HFF-Myc (cell line): Measurements from ENCODE around the gene NCKAP5.

Source experiments
- DNase-seq: peaks from one replicate; pipeline ENCODE4 v3.0.0-alpha.2; 2011; ENCODE audit warnings: low read depth; ENCODE audit errors: extremely low read depth
- H3K4me3 ChIP-seq: replicated peaks from 2 replicates; pipeline ENCODE4 v1.5.1; 2011; ENCODE audit warnings: low read depth, mild to moderate bottlenecking, control low read depth, low read length
- TF ChIP-seq, protein P1 (sequence below): IDR thresholded peaks from 2 replicates; pipeline ENCODE4 v1.5.1; 2012; ENCODE audit warnings: mild to moderate bottlenecking, low read depth, low read length, control low read depth; ENCODE audit errors: missing control alignments

NCKAP5 gene

DNA sequence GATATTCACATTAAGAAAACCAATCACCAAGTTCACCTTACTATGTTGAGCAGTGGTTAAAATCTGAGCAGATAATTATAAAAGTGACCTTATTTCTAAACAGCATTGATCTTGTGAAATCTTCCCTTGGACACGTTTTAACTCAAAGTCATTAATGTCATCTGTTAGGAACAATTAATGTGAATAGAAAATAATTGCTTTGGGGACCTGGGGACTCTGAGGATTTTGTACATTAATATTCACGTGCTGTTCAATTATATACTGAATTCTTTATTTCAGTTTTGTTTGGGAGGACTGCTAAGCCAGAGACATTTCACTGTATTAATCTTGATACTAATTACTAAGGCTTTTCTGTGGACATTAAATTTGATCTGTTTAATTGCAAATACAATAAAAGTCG lies 771.2 kb downstream of the NCKAP5 start:
- H3K4me3 ChIP-seq: no peak overlapping the region
- no peak for DNase-seq
- TF ChIP-seq, protein P1, sequence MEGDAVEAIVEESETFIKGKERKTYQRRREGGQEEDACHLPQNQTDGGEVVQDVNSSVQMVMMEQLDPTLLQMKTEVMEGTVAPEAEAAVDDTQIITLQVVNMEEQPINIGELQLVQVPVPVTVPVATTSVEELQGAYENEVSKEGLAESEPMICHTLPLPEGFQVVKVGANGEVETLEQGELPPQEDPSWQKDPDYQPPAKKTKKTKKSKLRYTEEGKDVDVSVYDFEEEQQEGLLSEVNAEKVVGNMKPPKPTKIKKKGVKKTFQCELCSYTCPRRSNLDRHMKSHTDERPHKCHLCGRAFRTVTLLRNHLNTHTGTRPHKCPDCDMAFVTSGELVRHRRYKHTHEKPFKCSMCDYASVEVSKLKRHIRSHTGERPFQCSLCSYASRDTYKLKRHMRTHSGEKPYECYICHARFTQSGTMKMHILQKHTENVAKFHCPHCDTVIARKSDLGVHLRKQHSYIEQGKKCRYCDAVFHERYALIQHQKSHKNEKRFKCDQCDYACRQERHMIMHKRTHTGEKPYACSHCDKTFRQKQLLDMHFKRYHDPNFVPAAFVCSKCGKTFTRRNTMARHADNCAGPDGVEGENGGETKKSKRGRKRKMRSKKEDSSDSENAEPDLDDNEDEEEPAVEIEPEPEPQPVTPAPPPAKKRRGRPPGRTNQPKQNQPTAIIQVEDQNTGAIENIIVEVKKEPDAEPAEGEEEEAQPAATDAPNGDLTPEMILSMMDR: no peak

DNA sequence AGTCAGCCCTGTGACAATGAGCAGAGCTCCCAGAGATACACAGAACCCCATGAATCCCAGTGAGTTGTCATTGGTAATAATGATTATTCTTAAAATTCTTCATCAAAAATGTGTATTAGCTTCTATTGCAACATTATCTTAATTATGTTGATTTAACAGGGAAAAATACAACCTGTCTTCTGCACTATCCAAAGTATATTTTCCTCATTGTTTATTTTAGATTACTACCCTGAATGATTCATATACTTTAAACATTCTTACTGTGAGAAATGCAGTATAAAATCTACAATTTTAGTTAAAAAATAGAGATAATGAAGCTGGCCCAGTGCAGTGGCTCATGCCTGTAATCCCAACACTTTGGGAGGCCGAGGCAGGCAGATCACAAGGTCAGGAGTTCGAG lies 773.0 kb downstream of the NCKAP5 start:
- TF ChIP-seq, protein P1: no peak
- DNase-seq: no peak
- H3K4me3 ChIP-seq: no peak overlapping the region

DNA sequence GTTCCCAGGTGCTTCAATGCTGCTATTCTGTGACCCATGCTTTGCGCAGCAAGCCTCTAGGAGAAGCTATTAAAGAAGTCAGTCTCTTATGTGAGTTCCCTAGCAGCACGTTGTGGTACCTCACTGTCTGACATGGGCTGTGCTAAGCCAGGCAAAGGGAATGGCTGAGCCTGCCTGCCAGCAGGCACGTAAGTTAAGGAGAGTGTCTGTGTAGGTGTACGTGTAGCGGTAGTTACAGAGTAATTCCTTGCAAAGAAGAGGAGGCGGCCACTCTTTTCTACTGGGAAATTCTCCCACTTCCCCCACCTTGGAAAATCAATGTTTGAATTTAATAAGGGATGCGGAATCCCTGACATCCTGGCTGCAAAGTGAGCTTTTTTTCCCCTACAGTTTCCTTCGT lies 774.7 kb downstream of the NCKAP5 start:
- TF ChIP-seq, protein P1: no peak
- no peak for DNase-seq
- H3K4me3 ChIP-seq: no peak overlapping the region

DNA sequence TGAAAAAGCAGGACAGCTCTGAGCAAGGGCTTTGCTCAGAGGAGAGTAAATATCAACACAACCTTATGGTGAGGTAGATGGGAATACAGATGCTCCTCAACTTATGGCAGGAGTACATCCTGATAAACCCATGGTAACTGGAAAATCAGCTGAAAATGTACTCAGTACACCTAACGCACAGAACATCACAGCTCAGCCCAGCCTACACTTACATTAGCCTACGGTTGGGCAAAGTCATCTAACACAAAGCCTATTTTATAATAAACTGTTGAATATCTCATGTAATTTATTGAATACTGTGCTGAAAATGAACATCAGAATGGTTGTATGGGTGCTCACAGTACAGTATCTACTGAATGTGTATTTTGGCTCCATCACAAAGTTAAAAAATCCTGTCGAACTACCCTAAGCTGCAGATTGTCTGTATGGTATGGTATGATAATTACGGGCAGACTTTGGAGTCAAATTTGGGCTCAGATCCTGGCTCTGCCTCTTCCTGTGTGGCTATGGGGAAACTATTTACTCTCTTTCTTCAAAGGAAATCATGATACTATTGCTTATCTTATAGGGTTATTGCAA lies 778.0 kb downstream of the NCKAP5 start:
- no peak overlapping the region for H3K4me3 ChIP-seq
- no peak for DNase-seq
- TF ChIP-seq, protein P1: no peak

DNA sequence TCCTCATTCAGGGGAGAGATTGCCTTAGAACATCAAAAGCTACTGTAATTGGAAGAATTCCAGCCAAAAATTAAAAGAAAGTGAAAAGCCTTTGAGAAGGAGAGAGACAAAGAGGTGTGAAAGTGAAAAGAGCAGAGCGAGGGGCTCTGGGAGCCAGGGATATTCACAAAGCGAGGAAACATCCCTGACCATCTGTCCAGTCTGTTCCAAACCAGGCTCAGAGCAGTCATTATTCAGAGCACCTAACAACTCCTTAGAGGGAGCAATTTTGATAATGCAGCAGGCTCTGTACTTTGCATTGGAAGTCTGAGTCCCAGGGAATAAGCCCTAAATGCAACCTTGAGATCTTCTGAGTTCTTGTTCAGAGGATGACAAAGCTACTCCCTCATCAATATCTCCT lies 779.2 kb downstream of the NCKAP5 start:
- TF ChIP-seq, protein P1: no peak
- DNase-seq: no peak
- no peak overlapping the region for H3K4me3 ChIP-seq

DNA sequence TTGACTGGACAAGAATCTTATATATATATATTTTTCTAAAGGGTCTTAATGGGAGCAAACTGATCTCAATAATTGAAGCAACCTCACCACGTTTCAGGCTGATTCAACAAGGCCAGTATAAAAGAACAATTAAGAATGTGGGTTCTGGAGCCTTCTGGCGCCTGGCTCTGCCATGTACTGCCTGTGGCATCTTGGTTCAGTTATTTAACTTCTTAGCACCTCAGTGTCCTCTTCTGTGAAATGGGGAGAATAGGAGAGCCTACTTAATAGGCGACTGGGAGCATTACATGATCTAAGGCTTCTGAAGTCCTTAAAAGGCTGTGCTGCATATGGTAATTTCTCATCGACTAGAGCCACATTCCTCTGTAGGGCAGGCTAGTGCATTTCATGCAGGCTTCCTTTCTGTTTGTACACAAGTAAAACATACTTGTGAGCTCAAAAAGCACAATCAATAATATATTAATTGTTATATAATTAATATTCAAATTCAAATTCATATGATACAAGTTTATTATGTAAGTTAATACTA lies 779.9 kb downstream of the NCKAP5 start:
- DNase-seq: no peak
- TF ChIP-seq, protein P1: no peak
- H3K4me3 ChIP-seq: no peak overlapping the region

DNA sequence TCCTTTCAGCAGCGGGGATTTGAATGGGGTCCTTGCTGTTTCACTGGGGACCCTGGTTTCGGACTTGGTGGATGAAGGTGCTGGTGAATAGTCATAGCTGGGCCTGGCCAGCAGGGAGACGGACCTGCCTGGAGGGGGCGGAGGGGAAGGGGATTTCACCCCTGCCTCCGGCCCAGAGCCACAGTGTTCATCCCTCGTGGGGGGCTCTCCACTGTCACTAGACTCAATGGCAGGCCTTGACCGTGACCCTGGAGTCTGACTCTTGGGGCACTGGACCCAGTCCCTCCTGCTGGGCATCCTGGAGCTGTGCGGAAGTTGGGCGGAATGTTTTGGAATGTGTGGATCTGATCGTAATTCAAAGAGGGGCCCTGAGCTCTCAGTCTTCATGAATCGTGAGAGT lies 784.4 kb downstream of the NCKAP5 start:
- H3K4me3 ChIP-seq: no peak overlapping the region
- DNase-seq: no peak
- TF ChIP-seq, protein P1: no peak
